HG03108 (cell line): Measurements from ENCODE around the gene NR0B1.

Source experiments
- ATAC-seq: cut with Tn5 transposase; IDR thresholded peaks from one replicate; pipeline ENCODE4 v1.9.1; 2021; ENCODE audit warnings: moderate library complexity; ENCODE audit not compliant: unreplicated experiment

Gene NR0B1

GRCh38 chrX:30275498-30275897 is 33.7 kb downstream of the NR0B1 start:
- ATAC-seq: no peak

DNA sequence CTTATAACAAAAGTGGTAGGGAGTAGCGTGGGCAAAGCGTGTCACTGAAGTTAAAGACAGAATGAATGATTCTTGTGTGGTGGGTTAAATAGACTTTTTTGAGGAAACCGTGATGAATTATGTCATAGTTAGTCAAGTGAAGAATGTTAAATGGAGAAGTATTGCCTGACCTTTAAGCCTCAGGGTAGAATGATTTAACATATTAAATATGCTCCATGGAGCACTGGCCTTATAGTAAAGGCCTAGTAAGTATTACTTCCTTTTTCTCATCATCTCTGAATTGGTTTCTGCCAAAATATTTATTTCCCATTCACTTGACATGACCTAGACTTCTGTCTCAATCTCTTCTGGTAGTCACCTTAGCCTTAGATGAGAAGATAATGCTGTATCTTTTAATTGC is 38.6 kb downstream of the NR0B1 start:
- no peak for ATAC-seq

DNA sequence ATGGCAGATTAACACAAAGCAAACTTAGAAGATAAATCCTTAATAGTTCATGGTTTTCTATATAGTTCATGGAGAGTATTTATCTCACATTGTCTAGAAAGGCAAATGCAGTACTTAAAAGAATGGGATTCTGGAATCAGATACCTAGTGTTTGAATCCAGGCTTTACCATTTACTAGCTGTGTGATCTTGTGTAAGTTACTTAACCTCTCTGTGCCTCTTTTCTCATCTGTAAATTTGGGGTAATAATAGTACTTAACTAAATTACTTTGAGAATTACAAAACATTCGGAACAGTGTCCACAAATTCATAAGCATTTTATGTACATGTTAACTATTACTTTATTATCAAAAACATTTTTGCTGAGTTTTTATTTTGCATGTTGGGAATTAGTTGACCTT is 46.4 kb downstream of the NR0B1 start:
- ATAC-seq: no peak

DNA sequence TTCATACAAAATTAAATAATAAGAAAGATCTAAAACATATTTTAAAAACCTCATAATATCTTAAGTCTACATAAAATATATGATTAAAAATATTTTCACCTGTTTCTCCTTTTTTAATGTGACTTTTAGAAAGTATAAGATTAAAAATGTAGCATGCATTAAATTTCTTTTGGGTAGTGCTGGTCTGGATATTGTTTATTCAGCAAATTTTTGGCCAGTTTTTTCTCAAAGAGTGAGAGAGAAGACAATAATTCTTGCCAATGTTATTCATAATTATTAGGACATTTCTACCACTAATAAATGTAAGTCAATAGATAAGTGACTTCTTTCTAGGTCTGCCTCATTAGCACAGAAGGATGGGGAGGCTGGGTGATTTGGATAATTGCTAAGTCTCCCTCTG is 48.2 kb downstream of the NR0B1 start:
- ATAC-seq: no peak

DNA sequence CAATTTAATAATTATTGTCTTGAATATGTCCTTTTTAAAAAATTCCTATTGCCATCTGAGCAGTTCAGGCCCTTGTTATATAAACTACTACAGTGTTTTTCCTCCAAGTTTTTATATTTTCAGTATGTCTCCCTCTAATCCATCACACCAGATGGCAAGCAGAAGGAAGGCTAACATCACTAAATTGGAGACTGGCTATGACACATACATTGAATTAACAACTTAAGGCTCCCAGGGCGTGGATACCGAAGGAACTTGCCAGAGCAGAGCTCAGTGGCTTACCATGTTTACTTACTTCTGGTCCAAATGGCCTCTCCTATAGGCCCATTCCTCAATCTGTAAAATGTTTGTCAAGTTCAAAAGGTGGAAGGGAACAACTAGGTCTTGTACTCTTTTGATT is 49.3 kb downstream of the NR0B1 start:
- no peak for ATAC-seq
